Naive thymus-derived CD4-positive, alpha-beta T cell (primary cell): ENCODE data around the gene ATF7. TPM values are rescaled to one million over a fixed set of nuclear protein-coding genes. Genes with fewer than 3 reads are reported as not detected.

Source experiments
- ATAC-seq: fragments of 150-1000 bp; cut with Tn5 transposase; 2 replicates; pipeline ENCODE4 v1.10.0; 2021; ENCODE audit warnings: mild to moderate bottlenecking, moderate library complexity
- CTCF ChIA-PET: fragments of 350-600 bp; sonication (Branson Sonifier 250); formaldehyde crosslinking; loops from one replicate; lab custom pipeline; 2021; ENCODE audit warnings: antibody characterized with exemption; lab: Charles Lee
- POLR2A ChIA-PET: fragments of 350-600 bp; sonication (Branson Sonifier 250); formaldehyde crosslinking; loops from one replicate; lab custom pipeline; 2021; ENCODE audit warnings: antibody characterized with exemption, inconsistent platforms; lab: Charles Lee
- DNase-seq, 9 donors: peaks; one replicate each; pipeline versions ENCODE4 v3.0.0 to v3.0.0-alpha.2; 2020 to 2022; ENCODE audit warnings: mixed read lengths in 1 of 9
- H3K27ac ChIP-seq: one replicate; pipeline ENCODE4 v1.7.0; 2013; ENCODE audit warnings: mild to moderate bottlenecking, low read depth, low read length, moderate library complexity
- H3K27me3 ChIP-seq, 2 donors: one replicate each; pipeline ENCODE4 v1.7.0; 2013; ENCODE audit warnings: low read length in 2 of 2, mild to moderate bottlenecking in 2 of 2, moderate library complexity in 2 of 2; ENCODE audit not compliant: control insufficient read depth in 2 of 2, insufficient read depth in 2 of 2
- H3K36me3 ChIP-seq, 3 experiments: 1 replicate in 2 of 3; 2 replicates in 1 of 3; pipeline ENCODE4 v1.7.0; 2013; ENCODE audit warnings: low read length in 3 of 3, mild to moderate bottlenecking in 3 of 3, moderate library complexity in 1 of 3; ENCODE audit not compliant: insufficient read depth in 3 of 3, control insufficient read depth in 2 of 3
- H3K4me1 ChIP-seq, 2 donors: one replicate each; pipeline ENCODE4 v1.7.0; 2013; ENCODE audit warnings: low read length in 2 of 2, mild to moderate bottlenecking in 2 of 2, moderate library complexity in 1 of 2; ENCODE audit not compliant: control insufficient read depth in 2 of 2, insufficient read depth in 2 of 2
- H3K4me3 ChIP-seq: 2 replicates; pipeline ENCODE4 v1.7.0; 2013; ENCODE audit warnings: mild to moderate bottlenecking, low read length
- H3K9me3 ChIP-seq, 3 experiments: 1 replicate in 2 of 3; 2 replicates in 1 of 3; pipeline ENCODE4 v1.7.0; 2013; ENCODE audit warnings: low read length in 3 of 3; ENCODE audit not compliant: control insufficient read depth in 2 of 3
- H3K27ac Mint-ChIP-seq, 9 donors: one replicate each; pipeline ENCODE4 v1.8.0; 2020 to 2022; ENCODE audit warnings: mixed read lengths in 9 of 9, mild to moderate bottlenecking in 8 of 9, moderate library complexity in 5 of 9, inconsistent platforms in 2 of 9
- H3K27me3 Mint-ChIP-seq, 5 donors: one replicate each; pipeline ENCODE4 v1.8.0; 2021 to 2022; ENCODE audit warnings: mixed read lengths in 5 of 5, mild to moderate bottlenecking in 1 of 5
- H3K36me3 Mint-ChIP-seq, 5 donors: one replicate each; pipeline ENCODE4 v1.8.0; 2020 to 2022; ENCODE audit warnings: mixed read lengths in 5 of 5, mild to moderate bottlenecking in 3 of 5, inconsistent platforms in 1 of 5
- H3K4me1 Mint-ChIP-seq, 7 donors: one replicate each; pipeline ENCODE4 v1.8.0; 2020 to 2022; ENCODE audit warnings: mixed read lengths in 7 of 7, mild to moderate bottlenecking in 3 of 7, inconsistent platforms in 1 of 7
- H3K4me3 Mint-ChIP-seq, 10 donors: one replicate each; pipeline ENCODE4 v1.8.0; 2020 to 2022; ENCODE audit warnings: mild to moderate bottlenecking in 10 of 10, mixed read lengths in 10 of 10, moderate library complexity in 6 of 10, inconsistent platforms in 2 of 10
- H3K9me3 Mint-ChIP-seq, 11 donors: one replicate each; pipeline ENCODE4 v1.8.0; 2020 to 2022; ENCODE audit warnings: mixed read lengths in 11 of 11, mild to moderate bottlenecking in 4 of 11, inconsistent platforms in 1 of 11, moderate library complexity in 1 of 11
- intact Hi-C, 2 donors: fragments of 100-400 bp; cut with micrococcal nuclease; formaldehyde crosslinking; loops; one replicate each; pipeline ENCODE4 v1.15.1; 2023
- polyA plus RNA-seq, 2 donors: library from polyadenylated mRNA; unstranded; fragments of 300-500 nt; fragmentation: Illumina TruSeq; gene quantifications; one replicate each; pipeline ENCODE4 v1.2.3, GENCODE V29; 2021
- total RNA-seq, 6 experiments: library from RNA in 5 of 6; stranded (reverse) in 5 of 6; gene quantifications; 1 replicate in 5 of 6; 2 replicates in 1 of 6; pipeline ENCODE4 v1.2.3 and lab custom pipeline; 2021 to 2026

The ATF7 gene
- total and polyA plus RNA-seq, 7 experiments from 2014 or later: 14.5 to 39.5 (median 29.7) TPM

DNA sequence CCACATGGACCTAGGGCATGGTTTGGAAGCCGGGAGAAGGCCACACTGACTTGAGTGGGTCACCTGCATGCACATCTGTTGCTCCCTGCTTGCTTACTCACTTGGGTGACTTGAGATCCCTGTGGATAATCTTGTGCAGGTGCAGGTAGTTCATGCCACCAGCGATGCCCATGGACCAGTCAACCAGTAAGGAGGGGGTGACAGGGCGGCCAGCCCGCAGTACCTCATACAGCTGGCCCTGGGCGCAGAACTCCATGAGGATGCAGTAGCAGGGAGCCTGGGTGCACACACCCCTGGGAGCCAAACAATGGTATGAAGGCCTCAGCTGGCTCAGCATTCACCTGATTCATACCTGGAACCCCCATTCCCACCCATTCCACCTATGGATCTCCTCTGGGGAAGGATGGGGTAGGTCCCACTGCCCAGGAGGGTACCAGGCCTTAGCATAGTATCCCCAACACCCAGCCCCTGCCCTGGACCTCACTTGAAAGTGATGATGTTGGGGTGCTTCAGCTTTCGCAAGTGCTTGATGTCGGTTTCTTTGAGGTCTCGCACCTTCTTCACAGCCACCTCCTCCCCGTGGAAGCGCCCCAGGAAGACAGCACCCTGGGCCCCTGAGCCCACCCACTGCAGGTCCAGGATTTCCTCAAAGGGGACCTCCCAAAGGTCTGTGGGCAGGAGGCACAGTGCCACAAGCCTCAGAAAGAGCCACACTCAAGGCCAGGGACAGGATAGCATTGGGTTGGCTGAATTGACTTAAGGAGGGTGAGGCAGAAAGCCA, 140.0 kb downstream of the ATF7 start:
- Mint-ChIP-seq H3K36me3 (peaks cover 0 to 26% (median 4%) of the 10 kb centered on the region in 5 donors), H3K27me3 (no peaks in the 10 kb centered on the region), H3K4me1 (peaks cover 0 to 10% (median 4%) of the 10 kb centered on the region in 7 donors), H3K9me3 (no peaks in the 10 kb centered on the region), H3K27ac (peak overlapping the region in 5 of 9 donors; percentile 36 to 74 (median 52)), H3K4me3 (no peak overlapping the region)
- no peaks in the 10 kb centered on the region for H3K9me3 ChIP-seq
- no peak for ATAC-seq
- H3K27ac ChIP-seq: no peak overlapping the region
- CTCF ChIA-PET: interaction anchor here (0.6 kb wide), 1 partner anchor 47 kb away, joined by 3 read pairs; no protein-coding TSS in a partner anchor
- intact Hi-C loops: no loop called here
- H3K4me1 ChIP-seq: no peaks in the 10 kb centered on the region
- no peaks in the 10 kb centered on the region for H3K27me3 ChIP-seq
- no peak for DNase-seq
- H3K36me3 ChIP-seq: peaks cover 0 to 62% (median 0%) of the 10 kb centered on the region in 3 experiments
- POLR2A ChIA-PET: interaction anchor here (0.5 to 2.4 kb wide), 3 partner anchors 8 to 1496 kb away, joined by 3 to 7 read pairs (median 3); partner anchors contain the start of gene TARBP2
- no peak overlapping the region for H3K4me3 ChIP-seq

DNA sequence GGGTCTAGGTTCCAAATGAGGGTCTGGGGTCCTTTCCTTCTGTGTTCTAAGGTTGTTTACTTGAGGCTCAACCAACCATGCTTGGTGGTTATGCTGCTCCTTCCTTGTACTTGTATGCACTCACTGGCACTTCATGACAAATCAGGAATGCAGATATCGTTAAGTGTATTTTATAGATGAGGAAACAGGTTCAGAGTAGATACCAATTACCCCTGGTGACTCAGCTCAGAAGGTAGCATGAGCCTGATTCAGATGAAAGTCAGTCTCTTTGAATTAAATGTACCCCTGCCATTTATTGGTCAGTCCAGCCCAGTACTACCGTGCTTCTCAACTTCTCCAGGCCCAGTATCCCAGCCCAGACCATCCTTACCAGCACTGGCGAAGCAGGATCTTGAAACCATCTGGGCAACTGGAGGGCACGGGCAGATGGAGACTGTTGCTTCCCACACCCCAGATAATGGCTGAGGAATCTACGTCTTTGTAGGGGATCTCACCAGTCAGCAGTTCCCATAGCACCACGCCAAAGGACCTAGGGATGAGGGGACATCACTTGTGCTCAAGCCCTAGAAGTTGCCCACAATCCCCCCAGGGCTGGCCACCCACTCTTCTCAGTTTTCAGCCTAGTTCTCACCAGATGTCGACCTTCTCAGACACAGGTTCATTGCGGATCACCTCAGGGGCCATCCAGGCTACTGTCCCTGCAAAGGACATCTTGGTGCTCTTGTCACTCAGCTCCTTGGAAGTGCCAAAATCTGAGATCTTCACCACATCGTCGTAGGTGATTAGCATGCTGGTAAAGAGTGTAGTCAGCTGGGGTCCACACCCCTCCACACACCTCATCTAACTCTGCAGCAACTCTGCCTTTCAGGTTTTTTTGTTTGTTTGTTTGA, 141.3 kb downstream of the ATF7 start:
- peaks cover 6 to 74% (median 7%) of the 10 kb centered on the region in 3 experiments for H3K36me3 ChIP-seq
- Mint-ChIP-seq H3K4me3 (no peak overlapping the region), H3K4me1 (peaks cover 0 to 10% (median 4%) of the 10 kb centered on the region in 7 donors), H3K36me3 (peaks cover 0 to 27% (median 4%) of the 10 kb centered on the region in 5 donors), H3K9me3 (no peaks in the 10 kb centered on the region), H3K27ac (peak overlapping the region in 6 of 9 donors; percentile 13 to 76 (median 38)), H3K27me3 (no peaks in the 10 kb centered on the region)
- no peak for ATAC-seq
- ChIA-PET CTCF (no interaction called here), POLR2A (interaction anchor here (0.6 to 0.7 kb wide), 2 partner anchors 12 to 14 kb away, joined by 3 to 4 read pairs; partner anchors contain the start of gene MAP3K12)
- no peak for DNase-seq
- H3K4me1 ChIP-seq: no peaks in the 10 kb centered on the region
- H3K27me3 ChIP-seq: no peaks in the 10 kb centered on the region
- H3K9me3 ChIP-seq: no peaks in the 10 kb centered on the region
- H3K4me3 ChIP-seq: no peak overlapping the region
- intact Hi-C loops: no loop called here
- no peak overlapping the region for H3K27ac ChIP-seq

DNA sequence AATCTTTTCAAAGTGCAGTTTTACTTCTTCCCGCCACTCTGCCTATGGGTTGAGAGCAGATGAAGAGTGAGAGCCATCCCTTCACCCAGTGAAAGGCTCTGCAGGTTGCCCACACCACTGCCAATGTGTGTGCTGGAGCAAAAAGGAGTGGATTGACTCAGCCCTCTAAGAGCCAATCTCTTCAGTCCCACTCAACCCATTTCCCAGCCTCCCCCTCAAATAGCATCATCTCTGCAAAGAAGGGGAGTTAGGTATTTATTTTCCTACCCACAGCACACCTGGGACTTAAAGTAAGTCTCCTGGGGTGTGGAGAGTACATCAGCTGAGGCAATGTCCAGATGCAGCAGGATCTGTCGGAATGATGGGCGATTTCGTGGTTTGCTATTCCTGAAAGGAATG, 142.2 kb downstream of the ATF7 start:
- Histone ChIP-seq H3K4me3 (no peak overlapping the region), H3K27me3 (no peaks in the 10 kb centered on the region), H3K27ac (no peak overlapping the region), H3K4me1 (no peaks in the 10 kb centered on the region), H3K9me3 (no peaks in the 10 kb centered on the region), H3K36me3 (peaks cover 8 to 82% (median 11%) of the 10 kb centered on the region in 3 experiments)
- intact Hi-C loops: no loop called here
- ChIA-PET CTCF (interaction anchor here (0.9 to 1.3 kb wide), 2 partner anchors 10 to 25 kb away, joined by 3 to 4 read pairs; no protein-coding TSS in a partner anchor), POLR2A (interaction anchor here (0.6 to 5.4 kb wide), 3 partner anchors 11 to 31 kb away, joined by 3 to 47 read pairs (median 3); partner anchors contain the start of genes MAP3K12 and TARBP2)
- H3K4me1 Mint-ChIP-seq: peaks cover 0 to 10% (median 7%) of the 10 kb centered on the region in 7 donors
- ATAC-seq (no peak), DNase-seq (no peak)
- H3K9me3 Mint-ChIP-seq: no peaks in the 10 kb centered on the region
- peak overlapping the region in 5 of 9 donors; percentile 19 to 87 (median 51) for H3K27ac Mint-ChIP-seq
- no peaks in the 10 kb centered on the region for H3K27me3 Mint-ChIP-seq
- H3K36me3 Mint-ChIP-seq: peaks cover 0 to 28% (median 4%) of the 10 kb centered on the region in 5 donors
- H3K4me3 Mint-ChIP-seq: no peak overlapping the region

DNA sequence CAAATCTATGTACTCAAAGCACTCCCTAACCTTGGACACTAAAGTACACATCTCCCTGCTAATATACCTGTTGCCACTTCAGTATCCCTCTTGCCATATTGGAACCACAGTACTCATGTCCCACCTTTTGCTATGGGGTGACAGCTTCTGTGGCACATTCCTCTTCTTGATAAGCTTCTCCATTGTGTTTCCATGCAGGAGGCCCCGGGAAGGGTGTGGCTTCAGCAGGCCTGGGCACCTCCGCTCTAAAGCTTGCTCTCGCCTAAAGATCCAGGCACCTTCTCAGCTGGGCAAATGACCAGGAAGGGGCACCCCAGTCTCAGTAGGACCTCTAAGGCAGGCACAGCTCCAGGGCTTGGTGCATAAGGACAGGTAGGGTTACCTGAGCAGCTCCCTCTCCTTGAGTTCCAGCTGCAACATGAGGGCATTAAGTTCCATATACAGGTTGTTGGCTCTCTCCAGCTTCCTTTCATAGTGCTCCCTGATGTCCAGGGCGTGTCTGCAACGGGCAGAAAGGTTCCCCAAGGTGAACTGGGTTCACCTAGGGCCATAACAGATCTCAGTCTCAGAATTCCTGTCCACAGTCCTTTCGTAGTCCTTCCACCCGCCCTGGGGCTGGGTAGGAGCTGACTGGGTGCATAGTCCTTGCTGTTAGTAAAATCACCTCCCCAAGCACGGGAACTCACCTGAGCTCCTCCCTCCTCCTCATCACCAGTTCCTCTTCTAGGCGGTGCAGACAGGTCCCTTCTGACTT, 142.8 kb downstream of the ATF7 start:
- ATAC-seq: no peak
- CTCF ChIA-PET: interaction anchor here (0.6 to 1.3 kb wide), 3 partner anchors 9 to 48 kb away, joined by 3 to 4 read pairs (median 4); no protein-coding TSS in a partner anchor

DNA sequence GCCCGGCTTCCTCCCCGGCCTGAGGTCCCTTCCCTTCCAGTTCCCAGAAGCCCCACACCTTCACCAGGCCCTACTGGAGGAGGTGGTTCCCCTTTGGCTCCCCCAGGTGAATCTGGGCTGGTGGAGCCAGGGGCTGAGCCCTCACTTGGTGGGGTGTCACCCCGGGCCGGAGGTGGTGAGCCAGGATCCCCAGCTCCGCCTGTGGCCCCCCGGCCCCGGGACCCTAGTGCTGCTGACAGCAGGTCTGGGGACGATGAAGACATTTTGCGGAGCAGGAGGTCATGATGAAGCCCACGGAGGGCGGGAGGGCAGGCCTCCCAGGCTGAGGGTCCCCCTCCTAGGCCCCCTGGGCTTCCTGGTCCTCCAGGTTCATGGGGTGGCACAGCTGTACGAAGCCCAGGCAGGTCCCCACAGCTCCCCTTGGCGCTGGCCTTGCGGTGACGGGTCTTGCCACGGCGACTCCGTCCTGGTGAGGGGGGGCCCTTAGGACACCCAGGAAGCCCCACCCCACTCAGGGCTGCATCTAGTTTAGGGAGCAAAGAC, 143.5 kb downstream of the ATF7 start:
- DNase-seq: no peak
- Mint-ChIP-seq H3K27me3 (no peaks in the 10 kb centered on the region), H3K9me3 (peaks cover 0 to 2% (median 0%) of the 10 kb centered on the region in 11 donors), H3K4me3 (no peak overlapping the region), H3K27ac (peak overlapping the region in 1 of 9 donors; percentile 86), H3K36me3 (peaks cover 0 to 29% (median 4%) of the 10 kb centered on the region in 5 donors), H3K4me1 (peaks cover 0 to 10% (median 7%) of the 10 kb centered on the region in 7 donors)
- POLR2A ChIA-PET: interaction anchor here (0.5 to 5.4 kb wide), 5 partner anchors 10 to 130 kb away, joined by 3 to 47 read pairs (median 4); partner anchors contain the start of genes MAP3K12 and TARBP2
- Histone ChIP-seq H3K4me1 (no peaks in the 10 kb centered on the region), H3K9me3 (no peaks in the 10 kb centered on the region), H3K4me3 (no peak overlapping the region), H3K27me3 (no peaks in the 10 kb centered on the region), H3K36me3 (peaks cover 8 to 91% (median 11%) of the 10 kb centered on the region in 3 experiments), H3K27ac (no peak overlapping the region)
- intact Hi-C loops: no loop called here
- peak; percentile 8 for ATAC-seq
- CTCF ChIA-PET: interaction anchor here (0.6 to 2.0 kb wide), 4 partner anchors 9 to 48 kb away, joined by 4 to 9 read pairs (median 4); no protein-coding TSS in a partner anchor

More for the DNA sequence above, 142.8 kb downstream of the ATF7 start:
- Histone ChIP-seq H3K4me1 (no peaks in the 10 kb centered on the region), H3K27me3 (no peaks in the 10 kb centered on the region), H3K36me3 (peaks cover 8 to 87% (median 11%) of the 10 kb centered on the region in 3 experiments), H3K4me3 (no peak overlapping the region), H3K9me3 (no peaks in the 10 kb centered on the region), H3K27ac (no peak overlapping the region)
- H3K27me3 Mint-ChIP-seq: no peaks in the 10 kb centered on the region
- H3K4me1 Mint-ChIP-seq: peaks cover 0 to 10% (median 7%) of the 10 kb centered on the region in 7 donors
- POLR2A ChIA-PET: interaction anchor here (0.5 to 5.4 kb wide), 6 partner anchors 10 to 130 kb away, joined by 3 to 47 read pairs (median 3); partner anchors contain the start of genes MAP3K12 and TARBP2
- H3K9me3 Mint-ChIP-seq: no peaks in the 10 kb centered on the region
- H3K27ac Mint-ChIP-seq: peak overlapping the region in 7 of 9 donors; percentile 19 to 87 (median 51)
- peaks cover 0 to 29% (median 4%) of the 10 kb centered on the region in 5 donors for H3K36me3 Mint-ChIP-seq
- no peak overlapping the region for H3K4me3 Mint-ChIP-seq
- DNase-seq: no peak
- intact Hi-C loops: no loop called here
